Large intestine (tissue), 3 donors: ENCODE data around the gene PSMG3. TPM values are rescaled to one million over a fixed set of nuclear protein-coding genes. Genes with fewer than 3 reads are reported as not detected.

ENCODE experiments used
- DNase-seq, 2 donors: peaks; one replicate each; pipeline versions ENCODE4 v3.0.0 to v3.0.0-alpha.2; 2013
- H3K27ac ChIP-seq: one replicate; pipeline ENCODE4 v1.5.1; 2013; ENCODE audit warnings: low read length
- H3K27me3 ChIP-seq: 2 replicates; pipeline ENCODE4 v1.6.1; 2013; ENCODE audit warnings: low read length; ENCODE audit not compliant: control insufficient read depth, insufficient read depth
- H3K36me3 ChIP-seq: 2 replicates; pipeline ENCODE4 v1.6.1; 2013; ENCODE audit warnings: low read length; ENCODE audit not compliant: control insufficient read depth, insufficient read depth
- H3K4me1 ChIP-seq: one replicate; pipeline ENCODE4 v1.6.1; 2013; ENCODE audit warnings: low read length; ENCODE audit not compliant: control insufficient read depth, insufficient read depth
- H3K4me3 ChIP-seq: one replicate; pipeline ENCODE4 v1.5.1; 2013; ENCODE audit warnings: low read length
- H3K9me3 ChIP-seq: one replicate; pipeline ENCODE4 v1.6.1; 2013; ENCODE audit warnings: mild to moderate bottlenecking, low read depth, low read length, moderate library complexity; ENCODE audit not compliant: control insufficient read depth
- WGBS: methylation state at CpG from one replicate; pipeline ENCODE4 v1.1.5; 2013; ENCODE audit warnings: low lambda C conversion rate; ENCODE audit not compliant: insufficient coverage; 5-methylcytosine and 5-hydroxymethylcytosine counted together
- polyA plus RNA-seq: library from polyadenylated mRNA; unstranded; fragments of 120-200 nt; gene quantifications from one replicate; pipeline ENCODE4 v1.2.1, GENCODE V29; 2013

The PSMG3 gene
- polyA plus RNA-seq, 1 donor = 31.7 TPM

GRCh38 chr7:1532456-1533254, 37.2 kb downstream of the PSMG3 start:
- Histone ChIP-seq H3K4me3 (peak overlapping the region; percentile 82), H3K27me3 (no peaks in the 10 kb centered on the region), H3K4me1 (peaks cover 47% of the 10 kb centered on the region), H3K9me3 (peaks cover 6% of the 10 kb centered on the region), H3K27ac (peak overlapping the region; percentile 96), H3K36me3 (peaks cover 17% of the 10 kb centered on the region)
- WGBS = no CpG with 5 or more reads among the region's 36 CpGs
- peak; percentile 90 to 93 for DNase-seq

- DNase-seq = peak in 1 of 2 donors; percentile 39
- Histone ChIP-seq H3K36me3 (peaks cover 17% of the 10 kb centered on the region), H3K27ac (peak overlapping the region; percentile 96), H3K9me3 (peaks cover 3% of the 10 kb centered on the region), H3K27me3 (no peaks in the 10 kb centered on the region), H3K4me3 (peak overlapping the region; percentile 82), H3K4me1 (peaks cover 42% of the 10 kb centered on the region)
- WGBS = no CpG with 5 or more reads among the region's 10 CpGs
These were observed 37.8 kb downstream of the PSMG3 start for GRCh38 chr7:1531979-1532455.

- peak in 1 of 2 donors; percentile 65 for DNase-seq
- Histone ChIP-seq H3K27ac (peak overlapping the region; percentile 96), H3K4me1 (peaks cover 36% of the 10 kb centered on the region), H3K9me3 (no peaks in the 10 kb centered on the region), H3K4me3 (peak overlapping the region; percentile 82), H3K27me3 (no peaks in the 10 kb centered on the region), H3K36me3 (peaks cover 17% of the 10 kb centered on the region)
- WGBS = no CpG with 5 or more reads among the region's 55 CpGs
These were observed 38.4 kb downstream of the PSMG3 start for GRCh38 chr7:1531263-1531978.

GRCh38 chr7:1530946-1531262, 38.9 kb downstream of the PSMG3 start:
- Histone ChIP-seq H3K4me1 (peaks cover 32% of the 10 kb centered on the region), H3K36me3 (peaks cover 14% of the 10 kb centered on the region), H3K4me3 (peak overlapping the region; percentile 82), H3K9me3 (no peaks in the 10 kb centered on the region), H3K27ac (no peak overlapping the region), H3K27me3 (no peaks in the 10 kb centered on the region)
- peak in 1 of 2 donors; percentile 41 for DNase-seq
- no CpG with 5 or more reads among the region's 45 CpGs for WGBS

GRCh38 chr7:1529383-1530116, 40.3 kb downstream of the PSMG3 start:
- H3K36me3 ChIP-seq = peaks cover 1% of the 10 kb centered on the region
- H3K27me3 ChIP-seq = no peaks in the 10 kb centered on the region
- H3K27ac ChIP-seq = no peak overlapping the region
- no peak overlapping the region for H3K4me3 ChIP-seq
- peaks cover 38% of the 10 kb centered on the region for H3K4me1 ChIP-seq
- no CpG with 5 or more reads among the region's 21 CpGs for WGBS
- no peaks in the 10 kb centered on the region for H3K9me3 ChIP-seq
- no peak for DNase-seq

GRCh38 chr7:1526271-1526754, 43.5 kb downstream of the PSMG3 start:
- Histone ChIP-seq H3K36me3 (no peaks in the 10 kb centered on the region), H3K9me3 (no peaks in the 10 kb centered on the region), H3K4me3 (no peak overlapping the region), H3K27ac (no peak overlapping the region), H3K27me3 (no peaks in the 10 kb centered on the region), H3K4me1 (peaks cover 34% of the 10 kb centered on the region)
- no peak for DNase-seq
- WGBS = no CpG with 5 or more reads among the region's 6 CpGs

- Histone ChIP-seq H3K9me3 (no peaks in the 10 kb centered on the region), H3K36me3 (no peaks in the 10 kb centered on the region), H3K4me1 (peaks cover 34% of the 10 kb centered on the region), H3K27ac (no peak overlapping the region), H3K4me3 (no peak overlapping the region), H3K27me3 (no peaks in the 10 kb centered on the region)
- no peak for DNase-seq
- WGBS = no CpG with 5 or more reads among the region's 6 CpGs
These were observed 44.4 kb downstream of the PSMG3 start for GRCh38 chr7:1525409-1525808.

GRCh38 chr7:1523844-1524243, 46.0 kb downstream of the PSMG3 start:
- H3K27me3 ChIP-seq = no peaks in the 10 kb centered on the region
- DNase-seq = peak; percentile 88 to 95
- peak overlapping the region; percentile 22 for H3K4me3 ChIP-seq
- peaks cover 26% of the 10 kb centered on the region for H3K4me1 ChIP-seq
- H3K27ac ChIP-seq = peak overlapping the region; percentile 95
- H3K9me3 ChIP-seq = peaks cover 8% of the 10 kb centered on the region
- no CpG with 5 or more reads among the region's 17 CpGs for WGBS
- no peaks in the 10 kb centered on the region for H3K36me3 ChIP-seq

- peak overlapping the region; percentile 95 for H3K27ac ChIP-seq
These were observed 46.6 kb downstream of the PSMG3 start for GRCh38 chr7:1523208-1523607.

GRCh38 chr7:1521456-1521855, 48.4 kb downstream of the PSMG3 start:
- WGBS = 100% methylated on average over 2 of the region's 11 CpGs

More at GRCh38 chr7:1523208-1523607, 46.6 kb downstream of the PSMG3 start:
- H3K36me3 ChIP-seq = no peaks in the 10 kb centered on the region
- no peaks in the 10 kb centered on the region for H3K27me3 ChIP-seq
- peak overlapping the region; percentile 22 for H3K4me3 ChIP-seq
- peaks cover 26% of the 10 kb centered on the region for H3K4me1 ChIP-seq
- WGBS = no CpG with 5 or more reads among the region's 13 CpGs
- peaks cover 11% of the 10 kb centered on the region for H3K9me3 ChIP-seq
- peak; percentile 79 to 94 for DNase-seq

More at GRCh38 chr7:1521456-1521855, 48.4 kb downstream of the PSMG3 start:
- Histone ChIP-seq H3K4me1 (peaks cover 26% of the 10 kb centered on the region), H3K27ac (no peak overlapping the region), H3K9me3 (peaks cover 11% of the 10 kb centered on the region), H3K27me3 (no peaks in the 10 kb centered on the region), H3K4me3 (no peak overlapping the region), H3K36me3 (no peaks in the 10 kb centered on the region)
- DNase-seq = no peak
